Activated naive CD8-positive, alpha-beta T cell treated with anti-CD3 and anti-CD28 coated beads, Interleukin-2, amount 50 U/mL, for 16 hours (primary cell): Measurements from ENCODE around the gene POR.
"Not testable (repeated sequence)": the region's sequence is repeated elsewhere in the genome, so short reads cannot be mapped to it uniquely, and the experiment has no call there.

Source experiments
- DNase-seq: peaks from one replicate; pipeline ENCODE4 v3.0.0-alpha.2; 2020; ENCODE audit warnings: low read depth, low spot score

Gene POR

GRCh38 chr7:76022026-76022780, 107.2 kb downstream of the POR start:
- DNase-seq, result no peak

GRCh38 chr7:76023002-76023401, 108.0 kb downstream of the POR start:
- no peak for DNase-seq

GRCh38 chr7:76029682-76030081, 114.7 kb downstream of the POR start:
- DNase-seq, result not testable (repeated sequence)

- DNase-seq, result no peak
Observed at GRCh38 chr7:76031964-76032363, 117.0 kb downstream of the POR start.
